GM21825 (cell line): ENCODE results near the gene EMID1.
"Not testable (repeated sequence)": the region's sequence is repeated elsewhere in the genome, so short reads cannot be mapped to it uniquely, and the experiment has no call there.

Source experiments
- ATAC-seq: cut with Tn5 transposase; IDR thresholded peaks from one replicate; pipeline ENCODE4 v1.9.1; 2021; ENCODE audit warnings: mild to moderate bottlenecking, moderate library complexity; ENCODE audit not compliant: unreplicated experiment

The EMID1 gene

GRCh38 chr22:29208879-29209623, 3.4 kb downstream of the EMID1 start:
- no peak for ATAC-seq

GRCh38 chr22:29209624-29209929, 3.9 kb downstream of the EMID1 start:
- no peak for ATAC-seq

GRCh38 chr22:29211066-29211465, 5.4 kb downstream of the EMID1 start:
- no peak for ATAC-seq

- no peak for ATAC-seq
Observed at GRCh38 chr22:29211466-29211865, 5.8 kb downstream of the EMID1 start.

GRCh38 chr22:29212743-29213142, 7.0 kb downstream of the EMID1 start:
- ATAC-seq: no peak

- no peak for ATAC-seq
Observed at GRCh38 chr22:29213493-29213892, 7.8 kb downstream of the EMID1 start.

GRCh38 chr22:29214232-29214631, 8.5 kb downstream of the EMID1 start:
- ATAC-seq: no peak

GRCh38 chr22:29215012-29215860, 9.5 kb downstream of the EMID1 start:
- ATAC-seq: no peak

- ATAC-seq: no peak
Observed at GRCh38 chr22:29216011-29216872, 10.5 kb downstream of the EMID1 start.

- ATAC-seq: no peak
Observed at GRCh38 chr22:29216873-29217666, 11.4 kb downstream of the EMID1 start.

GRCh38 chr22:29217827-29218757, 12.4 kb downstream of the EMID1 start:
- no peak for ATAC-seq

GRCh38 chr22:29218758-29219408, 13.2 kb downstream of the EMID1 start:
- no peak for ATAC-seq

- not testable (repeated sequence) for ATAC-seq
Observed at GRCh38 chr22:29219409-29219782, 13.7 kb downstream of the EMID1 start.

- ATAC-seq: no peak
Observed at GRCh38 chr22:29219881-29220670, 14.4 kb downstream of the EMID1 start.

GRCh38 chr22:29224121-29224858, 18.6 kb downstream of the EMID1 start:
- ATAC-seq: no peak

- no peak for ATAC-seq
Observed at GRCh38 chr22:29224859-29225410, 19.2 kb downstream of the EMID1 start.

- ATAC-seq: no peak
Observed at GRCh38 chr22:29225422-29226090, 19.9 kb downstream of the EMID1 start.
